Parathyroid adenoma (tissue), 2 donors: ENCODE data around the gene CD69.

Source experiments
- H2AFZ ChIP-seq: fragments of 300-600 bp; sonication (generic); one replicate; pipeline ENCODE4 v1.7.0; 2017; ENCODE audit warnings: antibody characterized with exemption, mild to moderate bottlenecking
- H3K27ac ChIP-seq: fragments of 300-600 bp; sonication (generic); one replicate; pipeline ENCODE4 v1.7.0; 2017
- H3K27me3 ChIP-seq: fragments of 300-600 bp; sonication (generic); one replicate; pipeline ENCODE4 v1.7.0; 2017; ENCODE audit warnings: low read length; ENCODE audit not compliant: control insufficient read depth, insufficient read depth
- H3K36me3 ChIP-seq: fragments of 300-600 bp; sonication (generic); one replicate; pipeline ENCODE4 v1.7.0; 2017; ENCODE audit warnings: low read length; ENCODE audit not compliant: control insufficient read depth, insufficient read depth
- H3K4me1 ChIP-seq: fragments of 300-600 bp; sonication (generic); one replicate; pipeline ENCODE4 v1.7.0; 2017; ENCODE audit warnings: control low read depth
- H3K4me2 ChIP-seq: fragments of 300-600 bp; sonication (generic); one replicate; pipeline ENCODE4 v1.7.0; 2017; ENCODE audit warnings: low read length
- H3K4me3 ChIP-seq: fragments of 300-600 bp; sonication (generic); one replicate; pipeline ENCODE4 v1.7.0; 2017; ENCODE audit warnings: low read depth, low read length
- H3K79me2 ChIP-seq: fragments of 300-600 bp; sonication (generic); one replicate; pipeline ENCODE4 v1.7.0; 2017; ENCODE audit warnings: control low read depth
- H3K9ac ChIP-seq: fragments of 300-600 bp; sonication (generic); one replicate; pipeline ENCODE4 v1.7.0; 2017; ENCODE audit warnings: mild to moderate bottlenecking
- H3K9me3 ChIP-seq: fragments of 300-600 bp; sonication (generic); one replicate; pipeline ENCODE4 v1.7.0; 2017; ENCODE audit warnings: low read length; ENCODE audit not compliant: control insufficient read depth
- CTCF ChIP-seq: fragments of 300-600 bp; sonication (generic); IDR thresholded peaks from one replicate; pipeline ENCODE4 v1.7.0; 2017; ENCODE audit warnings: antibody characterized with exemption, mild to moderate bottlenecking
- donor health status: primary hyperparathyroidism.

CD69 gene

GRCh38 chr12:9736936-9737705 lies 23.6 kb downstream of the CD69 start:
- Histone ChIP-seq H3K9ac (no peak overlapping the region), H3K4me1 (no peaks in the 10 kb centered on the region), H3K4me3 (no peak overlapping the region), H3K9me3 (no peaks in the 10 kb centered on the region), H2AFZ (no peak overlapping the region), H3K79me2 (no peaks in the 10 kb centered on the region), H3K27ac (no peak overlapping the region), H3K27me3 (no peaks in the 10 kb centered on the region), H3K36me3 (no peaks in the 10 kb centered on the region), H3K4me2 (no peak overlapping the region)
- no peak for TF ChIP-seq CTCF

- TF ChIP-seq CTCF, result no peak
- H3K36me3 ChIP-seq, result no peaks in the 10 kb centered on the region
These were observed 25.1 kb downstream of the CD69 start for GRCh38 chr12:9735601-9736000.

GRCh38 chr12:9732921-9733461 lies 27.7 kb downstream of the CD69 start, which contains the start of gene CLECL1:
TSS of gene CLECL1 (minus strand) at chr12:9733097.
- H3K9ac ChIP-seq, result no peak within 1 kb of the TSS

More at GRCh38 chr12:9735601-9736000, 25.1 kb downstream of the CD69 start:
- H3K79me2 ChIP-seq, result no peaks in the 10 kb centered on the region
- no peak overlapping the region for H3K4me3 ChIP-seq
- H3K27me3 ChIP-seq, result no peaks in the 10 kb centered on the region
- H3K9me3 ChIP-seq, result no peaks in the 10 kb centered on the region
- no peak overlapping the region for H3K4me2 ChIP-seq
- no peak overlapping the region for H2AFZ ChIP-seq
- H3K27ac ChIP-seq, result no peak overlapping the region
- H3K4me1 ChIP-seq, result no peaks in the 10 kb centered on the region
- H3K9ac ChIP-seq, result no peak overlapping the region

GRCh38 chr12:9731797-9732196 lies 28.9 kb downstream of the CD69 start:
- no peaks in the 10 kb centered on the region for H3K79me2 ChIP-seq
- no peak overlapping the region for H3K9ac ChIP-seq
- no peak overlapping the region for H3K4me2 ChIP-seq
- no peak overlapping the region for H3K27ac ChIP-seq
- no peak overlapping the region for H3K4me3 ChIP-seq
- H3K4me1 ChIP-seq, result no peaks in the 10 kb centered on the region
- no peaks in the 10 kb centered on the region for H3K9me3 ChIP-seq
- H3K36me3 ChIP-seq, result no peaks in the 10 kb centered on the region
- no peak overlapping the region for H2AFZ ChIP-seq
- TF ChIP-seq CTCF, result no peak
- no peaks in the 10 kb centered on the region for H3K27me3 ChIP-seq

More at GRCh38 chr12:9732921-9733461, 27.7 kb downstream of the CD69 start, which contains the start of gene CLECL1:
- H3K9me3 ChIP-seq, result no peaks in the 10 kb centered on the region
- no peak within 1 kb of the TSS for H2AFZ ChIP-seq
- no peak within 1 kb of the TSS for H3K27ac ChIP-seq
- no peak for TF ChIP-seq CTCF
- no peaks in the 10 kb centered on the region for H3K79me2 ChIP-seq
- no peaks in the 10 kb centered on the region for H3K27me3 ChIP-seq
- no peak within 1 kb of the TSS for H3K4me2 ChIP-seq
- no peak within 1 kb of the TSS for H3K4me3 ChIP-seq
- H3K36me3 ChIP-seq, result no peaks in the 10 kb centered on the region
- no peaks in the 10 kb centered on the region for H3K4me1 ChIP-seq
